ENCODE measurements around the gene CCK.
"Not testable (repeated sequence)": the region's sequence is repeated elsewhere in the genome, so short reads cannot be mapped to it uniquely, and the experiment has no call there.

Gene CCK

GRCh38 chr3:42266085-42266484 lies at the start of gene CCK:
TSS of gene CCK (minus strand) at chr3:42266185. CDS start at chr3:42263630, 2,555 bp downstream.
- DNase-seq (ENCODE audit: insufficient read length, low spot score) (no peak), FAIRE-seq (no peak)
- TF ChIP-seq POLR2A (IDR thresholded peaks at IDR 0.05; ENCODE audit: low read depth, low read length), result no peak

- TF ChIP-seq POLR2A (IDR thresholded peaks at IDR 0.05; ENCODE audit: low read depth, low read length), result no peak
- FAIRE-seq (no peak), DNase-seq (ENCODE audit: insufficient read length, low spot score) (no peak)
Observed at GRCh38 chr3:42314411-42314810, 48.4 kb upstream of the CCK start.

DNA sequence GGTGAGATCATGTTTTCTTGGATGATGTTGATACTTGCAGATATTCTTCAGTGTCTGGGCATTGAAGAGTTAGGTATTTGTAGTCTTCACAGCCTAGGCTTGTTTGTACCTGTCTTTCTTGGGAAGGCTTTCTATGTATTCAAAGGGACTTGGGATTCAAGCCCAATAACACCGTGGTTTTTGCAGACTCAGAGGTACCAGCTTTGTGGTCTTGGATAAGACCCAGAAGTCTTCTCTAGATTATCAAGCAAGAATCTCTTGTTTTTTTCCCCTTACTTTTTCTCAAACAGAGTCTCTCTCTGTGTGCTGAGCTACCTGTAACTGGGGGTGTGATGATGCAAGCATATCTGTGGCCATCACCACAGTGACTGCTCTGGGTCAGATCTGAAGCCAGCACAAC lies 42.7 kb upstream of the CCK start:
- no peak for DNase-seq (ENCODE audit: insufficient read length, low spot score)
- no peak for FAIRE-seq
- no peak for TF ChIP-seq POLR2A (IDR thresholded peaks at IDR 0.05; ENCODE audit: low read depth, low read length)

DNA sequence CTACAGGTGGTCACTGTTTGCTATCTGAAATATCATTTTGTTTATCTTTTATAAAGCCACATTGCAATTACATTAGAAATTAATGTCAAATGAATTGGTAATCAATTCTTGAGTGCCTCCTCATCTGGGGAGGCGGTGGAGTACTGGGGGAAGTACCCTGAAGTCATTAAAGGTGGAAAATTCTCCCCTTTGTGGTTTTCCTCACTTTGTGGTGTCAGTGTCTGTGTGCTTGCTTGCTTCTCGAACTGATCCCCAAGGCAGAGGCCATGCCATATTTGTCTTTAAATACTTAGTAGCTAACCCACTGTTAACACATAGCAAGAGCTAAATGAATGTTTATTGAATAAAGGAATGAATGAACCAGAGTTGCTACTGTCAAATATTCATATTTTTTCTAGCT lies 40.5 kb upstream of the CCK start:
- FAIRE-seq, result no peak
- TF ChIP-seq POLR2A (IDR thresholded peaks at IDR 0.05; ENCODE audit: low read depth, low read length), result no peak
- DNase-seq (ENCODE audit: insufficient read length, low spot score), result no peak

GRCh38 chr3:42302924-42303634 lies 37.1 kb upstream of the CCK start:
- no peak for FAIRE-seq
- no peak for DNase-seq (ENCODE audit: insufficient read length, low spot score)
- TF ChIP-seq POLR2A (IDR thresholded peaks at IDR 0.05; ENCODE audit: low read depth, low read length), result no peak

- TF ChIP-seq POLR2A (IDR thresholded peaks at IDR 0.05; ENCODE audit: low read depth, low read length), result no peak
- DNase-seq (ENCODE audit: insufficient read length, low spot score) (no peak), FAIRE-seq (no peak)
Observed at GRCh38 chr3:42301446-42302175, 35.6 kb upstream of the CCK start.

DNA sequence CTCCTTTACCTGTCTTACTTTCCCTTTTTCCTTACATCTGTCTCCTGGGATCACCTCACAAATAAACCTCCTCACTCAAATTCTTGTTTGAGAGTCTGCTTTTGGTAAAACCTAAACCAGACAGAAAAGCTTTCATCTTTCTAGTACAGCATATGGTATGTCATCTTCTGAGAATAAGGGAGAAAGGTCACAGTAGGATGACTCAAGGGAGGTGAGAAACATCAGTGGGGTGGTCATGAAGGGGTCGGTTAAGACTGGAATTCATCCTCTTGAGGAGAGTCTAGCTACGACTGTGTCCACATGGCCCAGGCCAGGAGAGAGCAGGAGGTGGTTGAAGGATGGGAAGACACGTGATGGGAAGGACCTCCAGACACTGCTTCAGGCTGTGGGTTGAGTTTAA lies 34.8 kb upstream of the CCK start:
- FAIRE-seq (no peak), DNase-seq (ENCODE audit: insufficient read length, low spot score) (no peak)
- TF ChIP-seq POLR2A (IDR thresholded peaks at IDR 0.05; ENCODE audit: low read depth, low read length), result no peak

GRCh38 chr3:42300013-42300412 lies 34.0 kb upstream of the CCK start:
- DNase-seq (ENCODE audit: insufficient read length, low spot score) (peak; percentile 12), FAIRE-seq (no peak)
- TF ChIP-seq POLR2A (IDR thresholded peaks at IDR 0.05; ENCODE audit: low read depth, low read length), result no peak

DNA sequence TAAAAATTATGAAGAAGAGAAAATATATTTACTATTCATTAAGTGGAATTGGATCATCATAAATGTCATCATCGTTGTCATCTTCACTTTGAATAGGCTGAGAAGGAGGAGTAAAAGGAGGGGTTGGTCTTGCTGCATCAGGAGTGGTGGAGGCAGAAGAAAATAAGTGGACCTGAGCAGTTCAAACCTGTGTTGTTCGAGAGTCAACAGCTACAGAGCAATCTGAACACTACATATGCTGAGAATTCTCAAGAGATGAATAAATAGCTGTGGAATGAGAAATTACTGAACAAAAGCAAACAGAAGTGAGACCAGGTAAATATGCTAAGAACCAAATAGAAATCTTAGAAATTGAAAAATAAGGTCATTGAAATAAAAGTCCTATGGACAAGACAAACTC lies 32.3 kb upstream of the CCK start:
- no peak for FAIRE-seq
- no peak for DNase-seq (ENCODE audit: insufficient read length, low spot score)
- no peak for TF ChIP-seq POLR2A (IDR thresholded peaks at IDR 0.05; ENCODE audit: low read depth, low read length)

DNA sequence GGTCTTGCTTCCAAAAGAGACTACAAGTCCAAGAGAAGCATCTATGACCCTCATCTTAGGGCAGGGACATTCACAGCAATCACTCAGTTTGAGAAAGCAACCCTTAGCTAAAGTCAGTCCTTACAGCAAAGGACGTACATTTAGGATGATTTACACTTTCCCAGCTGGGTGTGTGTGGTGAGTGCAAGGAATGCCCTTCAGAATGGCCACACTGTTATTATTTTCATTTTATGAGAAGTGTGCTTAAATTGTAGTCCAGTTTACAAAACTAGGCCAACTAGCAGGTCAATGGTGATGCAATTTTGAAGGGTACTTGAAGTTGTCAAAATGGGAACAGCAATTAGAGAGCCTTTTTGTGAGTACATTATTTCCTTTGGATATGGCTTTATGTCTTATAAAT lies 26.0 kb upstream of the CCK start:
- TF ChIP-seq POLR2A (IDR thresholded peaks at IDR 0.05; ENCODE audit: low read depth, low read length), result no peak
- no peak for FAIRE-seq

DNA sequence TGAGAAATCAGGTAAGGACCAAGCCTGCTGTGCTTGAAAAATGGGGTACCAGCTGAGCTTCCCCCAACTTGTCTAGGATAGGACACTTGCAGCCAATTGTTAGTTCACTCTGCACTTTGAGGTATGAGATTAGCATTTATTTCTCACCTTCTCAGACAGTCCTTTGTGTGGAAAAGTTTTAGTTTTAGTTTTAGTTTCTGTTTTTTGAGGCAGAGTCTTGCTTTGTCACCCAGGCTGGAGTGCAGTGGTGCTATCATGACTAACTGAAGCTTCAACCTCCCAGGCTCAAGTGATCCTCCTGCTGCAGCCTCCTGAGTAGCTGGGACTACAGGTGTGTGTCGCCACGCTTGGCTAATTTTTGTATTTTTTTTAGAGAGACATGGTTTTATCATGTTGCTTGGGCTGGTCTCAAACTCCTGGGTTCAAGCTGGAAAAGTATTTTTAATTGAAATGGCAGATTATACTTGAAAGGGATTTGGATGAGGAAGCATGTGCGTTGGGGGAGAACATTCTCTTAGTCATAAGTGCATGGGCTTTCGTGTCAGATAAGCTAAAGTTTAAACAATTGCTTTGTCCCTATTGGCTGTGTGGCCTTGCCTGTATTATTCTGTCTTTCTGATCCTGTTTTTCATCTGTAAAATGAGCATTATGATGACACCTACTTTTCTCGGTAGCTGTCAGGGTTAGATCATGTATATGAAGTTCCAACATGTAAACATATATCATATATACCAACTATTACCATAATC lies 25.2 kb upstream of the CCK start:
- DNase-seq (ENCODE audit: insufficient read length, low spot score) (no peak), FAIRE-seq (no peak)

More for the DNA sequence above, 26.0 kb upstream of the CCK start:
- no peak for DNase-seq (ENCODE audit: insufficient read length, low spot score)

GRCh38 chr3:42289026-42289425 lies 23.0 kb upstream of the CCK start:
- no peak for FAIRE-seq
- TF ChIP-seq POLR2A (IDR thresholded peaks at IDR 0.05; ENCODE audit: low read depth, low read length), result no peak
- DNase-seq (ENCODE audit: insufficient read length, low spot score), result no peak

More for the DNA sequence above, 25.2 kb upstream of the CCK start:
- TF ChIP-seq POLR2A (IDR thresholded peaks at IDR 0.05; ENCODE audit: low read depth, low read length), result no peak

GRCh38 chr3:42288385-42288784 lies 22.4 kb upstream of the CCK start:
- no peak for DNase-seq (ENCODE audit: insufficient read length, low spot score)
- FAIRE-seq, result no peak
- TF ChIP-seq POLR2A (IDR thresholded peaks at IDR 0.05; ENCODE audit: low read depth, low read length), result no peak

- not testable (repeated sequence) for DNase-seq (ENCODE audit: insufficient read length, low spot score); FAIRE-seq
Observed at GRCh38 chr3:42287423-42287822, 21.4 kb upstream of the CCK start.
